Effector memory CD4-positive, alpha-beta T cell (primary cell): ENCODE measurements around the gene ZEB2.

Experiments used
- DNase-seq, 3 donors: peaks; one replicate each; pipeline ENCODE4 v3.0.0-alpha.2; 2020
- H3K27ac ChIP-seq: 2 replicates; pipeline ENCODE4 v1.7.0; 2013; ENCODE audit warnings: mild to moderate bottlenecking, low read length, moderate library complexity; ENCODE audit not compliant: insufficient read depth, poor library complexity, severe bottlenecking
- H3K27me3 ChIP-seq: replicated peaks from 2 replicates; pipeline ENCODE4 v1.7.0; 2013; ENCODE audit warnings: mild to moderate bottlenecking, low read length; ENCODE audit not compliant: insufficient read depth, control insufficient read depth, poor library complexity, severe bottlenecking
- H3K36me3 ChIP-seq: 2 replicates; pipeline ENCODE4 v1.7.0; 2013; ENCODE audit warnings: mild to moderate bottlenecking, low read length, moderate library complexity; ENCODE audit not compliant: control insufficient read depth, insufficient read depth
- H3K4me1 ChIP-seq: 2 replicates; pipeline ENCODE4 v1.7.0; 2013; ENCODE audit warnings: low read length, mild to moderate bottlenecking; ENCODE audit not compliant: control insufficient read depth, insufficient read depth, poor library complexity, severe bottlenecking
- H3K4me3 ChIP-seq: 2 replicates; pipeline ENCODE4 v1.7.0; 2013; ENCODE audit warnings: low read length, low read depth, mild to moderate bottlenecking; ENCODE audit not compliant: insufficient read depth, poor library complexity, severe bottlenecking
- H3K9me3 ChIP-seq: 2 replicates; pipeline ENCODE4 v1.7.0; 2013; ENCODE audit warnings: mild to moderate bottlenecking, low read length, moderate library complexity; ENCODE audit not compliant: control insufficient read depth

ZEB2 gene

GRCh38 chr2:144356402-144356801 lies 163.5 kb downstream of the ZEB2 start:
- Histone ChIP-seq H3K9me3 (no peaks in the 10 kb centered on the region), H3K4me3 (no peak overlapping the region), H3K27me3 (no peaks in the 10 kb centered on the region), H3K36me3 (no peaks in the 10 kb centered on the region), H3K27ac (no peak overlapping the region), H3K4me1 (no peaks in the 10 kb centered on the region)
- DNase-seq = no peak

- H3K27me3 ChIP-seq = no peaks in the 10 kb centered on the region
Observed at GRCh38 chr2:144354953-144355352, 165.0 kb downstream of the ZEB2 start.

GRCh38 chr2:144351687-144352086 lies 168.2 kb downstream of the ZEB2 start:
- Histone ChIP-seq H3K9me3 (no peaks in the 10 kb centered on the region), H3K27me3 (no peaks in the 10 kb centered on the region), H3K36me3 (no peaks in the 10 kb centered on the region), H3K4me3 (no peak overlapping the region), H3K4me1 (no peaks in the 10 kb centered on the region), H3K27ac (no peak overlapping the region)
- DNase-seq = no peak

More at GRCh38 chr2:144354953-144355352, 165.0 kb downstream of the ZEB2 start:
- H3K4me1 ChIP-seq = no peaks in the 10 kb centered on the region
- no peak overlapping the region for H3K27ac ChIP-seq
- no peaks in the 10 kb centered on the region for H3K36me3 ChIP-seq
- H3K4me3 ChIP-seq = no peak overlapping the region
- no peak for DNase-seq
- H3K9me3 ChIP-seq = no peaks in the 10 kb centered on the region

GRCh38 chr2:144350151-144350802 lies 169.6 kb downstream of the ZEB2 start:
- Histone ChIP-seq H3K27me3 (no peaks in the 10 kb centered on the region), H3K4me1 (no peaks in the 10 kb centered on the region), H3K27ac (no peak overlapping the region), H3K4me3 (no peak overlapping the region), H3K9me3 (no peaks in the 10 kb centered on the region), H3K36me3 (no peaks in the 10 kb centered on the region)
- no peak for DNase-seq

GRCh38 chr2:144349674-144350073 lies 170.2 kb downstream of the ZEB2 start:
- no peak for DNase-seq
- Histone ChIP-seq H3K9me3 (no peaks in the 10 kb centered on the region), H3K4me3 (no peak overlapping the region), H3K4me1 (no peaks in the 10 kb centered on the region), H3K36me3 (no peaks in the 10 kb centered on the region), H3K27me3 (no peaks in the 10 kb centered on the region), H3K27ac (no peak overlapping the region)

- H3K4me3 ChIP-seq = no peak overlapping the region
- H3K27ac ChIP-seq = no peak overlapping the region
Observed at GRCh38 chr2:144348846-144349245, 171.1 kb downstream of the ZEB2 start.

GRCh38 chr2:144346229-144346628 lies 173.7 kb downstream of the ZEB2 start:
- H3K9me3 ChIP-seq = no peaks in the 10 kb centered on the region
- no peak overlapping the region for H3K4me3 ChIP-seq
- no peaks in the 10 kb centered on the region for H3K36me3 ChIP-seq
- DNase-seq = no peak
- H3K27ac ChIP-seq = no peak overlapping the region
- no peaks in the 10 kb centered on the region for H3K27me3 ChIP-seq
- H3K4me1 ChIP-seq = no peaks in the 10 kb centered on the region

More at GRCh38 chr2:144348846-144349245, 171.1 kb downstream of the ZEB2 start:
- no peaks in the 10 kb centered on the region for H3K36me3 ChIP-seq
- H3K27me3 ChIP-seq = no peaks in the 10 kb centered on the region
- H3K9me3 ChIP-seq = no peaks in the 10 kb centered on the region
- DNase-seq = no peak
- H3K4me1 ChIP-seq = no peaks in the 10 kb centered on the region

GRCh38 chr2:144343145-144343544 lies 176.8 kb downstream of the ZEB2 start:
- Histone ChIP-seq H3K9me3 (no peaks in the 10 kb centered on the region), H3K36me3 (no peaks in the 10 kb centered on the region), H3K4me3 (no peak overlapping the region), H3K4me1 (no peaks in the 10 kb centered on the region), H3K27me3 (no peaks in the 10 kb centered on the region), H3K27ac (no peak overlapping the region)
- no peak for DNase-seq

- Histone ChIP-seq H3K9me3 (no peaks in the 10 kb centered on the region), H3K27me3 (no peaks in the 10 kb centered on the region), H3K4me3 (no peak overlapping the region)
Observed at GRCh38 chr2:144341538-144341937, 178.4 kb downstream of the ZEB2 start.

GRCh38 chr2:144339048-144339447 lies 180.9 kb downstream of the ZEB2 start:
- Histone ChIP-seq H3K27me3 (no peaks in the 10 kb centered on the region), H3K27ac (no peak overlapping the region), H3K36me3 (no peaks in the 10 kb centered on the region), H3K4me3 (no peak overlapping the region), H3K4me1 (no peaks in the 10 kb centered on the region), H3K9me3 (no peaks in the 10 kb centered on the region)
- no peak for DNase-seq

More at GRCh38 chr2:144341538-144341937, 178.4 kb downstream of the ZEB2 start:
- Histone ChIP-seq H3K27ac (no peak overlapping the region), H3K36me3 (no peaks in the 10 kb centered on the region), H3K4me1 (no peaks in the 10 kb centered on the region)
- DNase-seq = no peak
